Esophagus muscularis mucosa (tissue), 4 donors: Measurements from ENCODE around the gene ALDH7A1.

Source experiments
- EP300 ChIP-seq: sonication (generic); formaldehyde crosslinking; IDR thresholded peaks from one replicate; pipeline ENCODE4 v1.6.1; 2017; ENCODE audit warnings: antibody characterized with exemption
- POLR2A ChIP-seq: fragments of 450-650 bp; IDR thresholded peaks from one replicate; pipeline ENCODE4 v1.6.1; 2017; ENCODE audit warnings: antibody characterized with exemption, moderate library complexity, mild to moderate bottlenecking, low read depth
- POLR2AphosphoS5 ChIP-seq, 2 donors: sonication (generic); formaldehyde crosslinking; IDR thresholded peaks; one replicate each; pipeline ENCODE4 v1.6.1; 2017; ENCODE audit warnings: antibody characterized with exemption in 2 of 2
- TF ChIP-seq, protein P1 (sequence below), 3 experiments: fragments of 200-600 bp in 2 of 3; fragments of 450-650 bp in 1 of 3; sonication (generic) in 2 of 3; IDR thresholded peaks; one replicate each; pipeline ENCODE4 v1.5.1; 2017 to 2019; ENCODE audit warnings: antibody characterized with exemption in 3 of 3, mild to moderate bottlenecking in 2 of 3, moderate library complexity in 1 of 3

DNA sequence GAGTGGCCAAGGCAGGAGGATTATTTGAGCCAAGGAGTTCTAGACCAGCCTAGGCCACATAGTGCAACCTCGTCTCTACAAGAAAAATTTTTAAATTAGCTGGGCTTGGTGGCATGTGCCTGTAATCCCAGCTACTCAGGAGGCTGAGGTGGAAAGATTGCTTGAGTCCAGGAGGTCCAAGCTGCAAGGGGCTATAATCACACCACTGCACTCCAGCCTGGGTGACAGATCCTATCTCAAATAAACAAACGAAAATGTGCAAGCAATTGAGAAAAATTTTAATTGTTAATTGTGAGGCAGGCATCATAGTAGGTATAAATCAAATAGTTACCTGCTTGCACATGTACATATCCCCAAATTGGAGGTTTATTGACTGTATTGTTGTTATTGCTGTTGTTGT lies 15.3 kb downstream of the ALDH7A1 start:
- TF ChIP-seq, protein P1, sequence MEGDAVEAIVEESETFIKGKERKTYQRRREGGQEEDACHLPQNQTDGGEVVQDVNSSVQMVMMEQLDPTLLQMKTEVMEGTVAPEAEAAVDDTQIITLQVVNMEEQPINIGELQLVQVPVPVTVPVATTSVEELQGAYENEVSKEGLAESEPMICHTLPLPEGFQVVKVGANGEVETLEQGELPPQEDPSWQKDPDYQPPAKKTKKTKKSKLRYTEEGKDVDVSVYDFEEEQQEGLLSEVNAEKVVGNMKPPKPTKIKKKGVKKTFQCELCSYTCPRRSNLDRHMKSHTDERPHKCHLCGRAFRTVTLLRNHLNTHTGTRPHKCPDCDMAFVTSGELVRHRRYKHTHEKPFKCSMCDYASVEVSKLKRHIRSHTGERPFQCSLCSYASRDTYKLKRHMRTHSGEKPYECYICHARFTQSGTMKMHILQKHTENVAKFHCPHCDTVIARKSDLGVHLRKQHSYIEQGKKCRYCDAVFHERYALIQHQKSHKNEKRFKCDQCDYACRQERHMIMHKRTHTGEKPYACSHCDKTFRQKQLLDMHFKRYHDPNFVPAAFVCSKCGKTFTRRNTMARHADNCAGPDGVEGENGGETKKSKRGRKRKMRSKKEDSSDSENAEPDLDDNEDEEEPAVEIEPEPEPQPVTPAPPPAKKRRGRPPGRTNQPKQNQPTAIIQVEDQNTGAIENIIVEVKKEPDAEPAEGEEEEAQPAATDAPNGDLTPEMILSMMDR (IDR thresholded peaks at IDR 0.05) = no peak
- TF ChIP-seq POLR2A = no peak
- TF ChIP-seq POLR2AphosphoS5 (IDR thresholded peaks at IDR 0.05) = no peak
- TF ChIP-seq EP300 = no peak
